ENCODE measurements around the gene SLC25A51. TPM values are rescaled to one million over a fixed set of nuclear protein-coding genes. Genes with fewer than 3 reads are reported as not detected.

The SLC25A51 gene
- total and polyA plus RNA-seq, 2 experiments from 2014 or later: 5.3 to 22.0 TPM

DNA sequence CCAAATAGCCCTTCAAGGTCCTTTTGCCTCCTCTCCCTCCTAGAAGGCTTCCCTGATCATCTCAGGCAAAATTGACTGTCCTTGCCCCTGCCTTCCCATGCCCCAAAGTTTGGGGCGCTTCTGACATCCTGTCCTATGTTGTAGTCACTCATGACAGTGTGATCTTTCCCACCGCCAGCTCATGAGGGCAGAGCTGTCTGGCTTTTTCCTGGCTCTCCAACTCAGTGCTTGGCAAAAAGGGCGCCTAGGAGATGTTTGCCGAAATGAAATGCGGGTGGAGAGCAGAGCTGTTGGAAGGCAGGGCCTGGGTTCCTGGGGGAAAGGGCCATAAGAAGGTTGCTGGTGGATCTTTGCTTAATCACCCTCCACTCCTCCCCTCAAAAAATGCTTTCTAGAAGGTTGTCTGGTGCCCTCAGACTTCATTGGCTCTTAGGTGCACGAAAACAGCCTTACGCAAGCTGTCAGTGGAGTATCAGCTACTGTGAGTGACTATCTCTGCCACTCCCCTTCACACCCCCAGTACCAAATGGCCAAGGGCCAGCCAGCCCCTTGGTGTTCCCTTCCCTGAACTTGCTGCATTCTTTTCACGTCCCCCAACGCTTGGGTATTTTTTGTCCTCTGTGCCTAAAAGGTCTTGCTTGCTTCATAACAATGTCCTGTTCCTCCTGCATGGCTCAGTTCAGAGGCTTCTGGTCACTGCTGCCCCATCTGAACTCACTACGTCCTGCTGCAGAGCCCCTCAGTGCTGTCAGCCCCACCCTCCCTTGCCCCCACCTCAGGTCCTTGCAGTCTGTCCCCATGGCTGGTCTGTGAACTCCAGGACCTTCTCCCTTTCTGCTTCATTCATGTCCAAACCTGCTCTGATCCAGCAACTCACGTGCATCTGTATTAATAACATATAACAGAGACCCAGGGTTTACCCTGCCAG is 2.6 kb upstream of the SLC25A51 start:
- no peak for DNase-seq (ENCODE audit: low spot score)
- H2AFZ ChIP-seq: no peak overlapping the region
- H3K79me2 ChIP-seq (replicated peaks; ENCODE audit: insufficient read depth): peaks cover 15% of the 10 kb centered on the region
- no peak for ATAC-seq
- no peak overlapping the region for H3K4me2 ChIP-seq
- Mint-ChIP-seq H3K27ac (no peak overlapping the region), H3K36me3 (ENCODE audit: low read depth) (no peaks in the 10 kb centered on the region), H3K4me3 (no peak overlapping the region; the same call in 2 of the 3 replicates), H3K4me1 (peaks cover 16% of the 10 kb centered on the region), H3K27me3 (ENCODE audit: insufficient read depth, low read depth, poor library complexity) (peaks cover 11% of the 10 kb centered on the region), H3K9me3 (no peaks in the 10 kb centered on the region)
- H3F3A ChIP-seq (replicated peaks; ENCODE audit: low read depth): peaks cover 8% of the 10 kb centered on the region
- H3K9me2 ChIP-seq (ENCODE audit: insufficient read depth): no peaks in the 10 kb centered on the region
- peaks cover 11% of the 10 kb centered on the region; the same call in 1 of the 2 replicates for H4K20me1 ChIP-seq (replicated peaks; ENCODE audit: insufficient read depth)
- H3K36me3 ChIP-seq (ENCODE audit: insufficient read depth): no peaks in the 10 kb centered on the region
- TF ChIP-seq EZH2 (IDR thresholded peaks at IDR 0.05; ENCODE audit: low read depth, unreplicated experiment) (no peak), CREB1 (CRISPR knock-in tag; IDR thresholded peaks at IDR 0.05; ENCODE audit: low read depth) (no peak), EZH2phosphoT487 (IDR thresholded peaks at IDR 0.05; ENCODE audit: unreplicated experiment) (no peak), STAT1 (IDR thresholded peaks at IDR 0.05; ENCODE audit: unreplicated experiment) (no peak), JUNB (IDR thresholded peaks at IDR 0.05; ENCODE audit: unreplicated experiment) (no peak), ZNF114 (CRISPR knock-in tag; IDR thresholded peaks at IDR 0.05) (no peak), POLR2AphosphoS5 (IDR thresholded peaks at IDR 0.05; ENCODE audit: low read depth) (no peak)
- TF ChIP-seq, protein P1, sequence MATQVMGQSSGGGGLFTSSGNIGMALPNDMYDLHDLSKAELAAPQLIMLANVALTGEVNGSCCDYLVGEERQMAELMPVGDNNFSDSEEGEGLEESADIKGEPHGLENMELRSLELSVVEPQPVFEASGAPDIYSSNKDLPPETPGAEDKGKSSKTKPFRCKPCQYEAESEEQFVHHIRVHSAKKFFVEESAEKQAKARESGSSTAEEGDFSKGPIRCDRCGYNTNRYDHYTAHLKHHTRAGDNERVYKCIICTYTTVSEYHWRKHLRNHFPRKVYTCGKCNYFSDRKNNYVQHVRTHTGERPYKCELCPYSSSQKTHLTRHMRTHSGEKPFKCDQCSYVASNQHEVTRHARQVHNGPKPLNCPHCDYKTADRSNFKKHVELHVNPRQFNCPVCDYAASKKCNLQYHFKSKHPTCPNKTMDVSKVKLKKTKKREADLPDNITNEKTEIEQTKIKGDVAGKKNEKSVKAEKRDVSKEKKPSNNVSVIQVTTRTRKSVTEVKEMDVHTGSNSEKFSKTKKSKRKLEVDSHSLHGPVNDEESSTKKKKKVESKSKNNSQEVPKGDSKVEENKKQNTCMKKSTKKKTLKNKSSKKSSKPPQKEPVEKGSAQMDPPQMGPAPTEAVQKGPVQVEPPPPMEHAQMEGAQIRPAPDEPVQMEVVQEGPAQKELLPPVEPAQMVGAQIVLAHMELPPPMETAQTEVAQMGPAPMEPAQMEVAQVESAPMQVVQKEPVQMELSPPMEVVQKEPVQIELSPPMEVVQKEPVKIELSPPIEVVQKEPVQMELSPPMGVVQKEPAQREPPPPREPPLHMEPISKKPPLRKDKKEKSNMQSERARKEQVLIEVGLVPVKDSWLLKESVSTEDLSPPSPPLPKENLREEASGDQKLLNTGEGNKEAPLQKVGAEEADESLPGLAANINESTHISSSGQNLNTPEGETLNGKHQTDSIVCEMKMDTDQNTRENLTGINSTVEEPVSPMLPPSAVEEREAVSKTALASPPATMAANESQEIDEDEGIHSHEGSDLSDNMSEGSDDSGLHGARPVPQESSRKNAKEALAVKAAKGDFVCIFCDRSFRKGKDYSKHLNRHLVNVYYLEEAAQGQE (IDR thresholded peaks at IDR 0.05; ENCODE audit: unreplicated experiment): no peak
- H3K4me1 ChIP-seq (ENCODE audit: insufficient read depth): peaks cover 22% of the 10 kb centered on the region
- no peak overlapping the region for H3K27ac ChIP-seq (ENCODE audit: low read depth)
- H3K27me3 ChIP-seq (ENCODE audit: insufficient read depth): peaks cover 16% of the 10 kb centered on the region; the same call in 1 of the 2 replicates
- H3K4me3 ChIP-seq: no peak overlapping the region

DNA sequence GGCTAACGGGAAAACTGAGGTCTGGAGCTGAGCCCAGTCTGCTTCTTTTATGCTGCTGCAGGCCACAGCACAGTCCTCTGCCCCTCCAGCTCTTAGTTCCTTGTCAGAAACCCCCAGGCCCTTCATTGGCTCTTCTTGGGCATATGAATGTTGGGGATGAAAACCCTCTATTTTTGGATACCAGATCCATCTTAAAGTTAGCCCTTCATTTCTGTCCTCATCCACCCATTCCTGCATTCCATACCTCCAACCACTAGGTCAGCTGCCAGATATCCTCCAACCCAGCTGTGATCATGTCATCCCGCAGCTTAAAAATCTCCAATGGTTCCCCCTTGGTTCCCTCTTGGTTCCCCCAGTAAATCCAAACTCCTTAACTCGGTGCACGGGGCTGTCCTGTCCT is 1.8 kb upstream of the SLC25A51 start:
- Histone ChIP-seq H3K9me2 (ENCODE audit: insufficient read depth) (no peaks in the 10 kb centered on the region), H3K4me2 (no peak overlapping the region; the same call in 1 of the 2 replicates), H3K36me3 (ENCODE audit: insufficient read depth) (no peaks in the 10 kb centered on the region), H3K27me3 (ENCODE audit: insufficient read depth) (peaks cover 16% of the 10 kb centered on the region; the same call in 1 of the 2 replicates), H3K27ac (ENCODE audit: low read depth) (no peak overlapping the region), H4K20me1 (replicated peaks; ENCODE audit: insufficient read depth) (peaks cover 11% of the 10 kb centered on the region; the same call in 1 of the 2 replicates), H3K79me2 (replicated peaks; ENCODE audit: insufficient read depth) (peaks cover 21% of the 10 kb centered on the region), H3K4me1 (ENCODE audit: insufficient read depth) (peaks cover 22% of the 10 kb centered on the region), H3F3A (replicated peaks; ENCODE audit: low read depth) (peaks cover 8% of the 10 kb centered on the region), H2AFZ (no peak overlapping the region), H3K4me3 (no peak overlapping the region)
- DNase-seq (ENCODE audit: low spot score) (no peak), ATAC-seq (no peak)
- Mint-ChIP-seq H3K9me3 (no peaks in the 10 kb centered on the region), H3K4me3 (no peak overlapping the region; the same call in 2 of the 3 replicates), H3K27ac (no peak overlapping the region), H3K27me3 (ENCODE audit: insufficient read depth, low read depth, poor library complexity) (peaks cover 11% of the 10 kb centered on the region), H3K4me1 (peaks cover 16% of the 10 kb centered on the region), H3K36me3 (ENCODE audit: low read depth) (no peaks in the 10 kb centered on the region)
- TF ChIP-seq, protein P2, sequence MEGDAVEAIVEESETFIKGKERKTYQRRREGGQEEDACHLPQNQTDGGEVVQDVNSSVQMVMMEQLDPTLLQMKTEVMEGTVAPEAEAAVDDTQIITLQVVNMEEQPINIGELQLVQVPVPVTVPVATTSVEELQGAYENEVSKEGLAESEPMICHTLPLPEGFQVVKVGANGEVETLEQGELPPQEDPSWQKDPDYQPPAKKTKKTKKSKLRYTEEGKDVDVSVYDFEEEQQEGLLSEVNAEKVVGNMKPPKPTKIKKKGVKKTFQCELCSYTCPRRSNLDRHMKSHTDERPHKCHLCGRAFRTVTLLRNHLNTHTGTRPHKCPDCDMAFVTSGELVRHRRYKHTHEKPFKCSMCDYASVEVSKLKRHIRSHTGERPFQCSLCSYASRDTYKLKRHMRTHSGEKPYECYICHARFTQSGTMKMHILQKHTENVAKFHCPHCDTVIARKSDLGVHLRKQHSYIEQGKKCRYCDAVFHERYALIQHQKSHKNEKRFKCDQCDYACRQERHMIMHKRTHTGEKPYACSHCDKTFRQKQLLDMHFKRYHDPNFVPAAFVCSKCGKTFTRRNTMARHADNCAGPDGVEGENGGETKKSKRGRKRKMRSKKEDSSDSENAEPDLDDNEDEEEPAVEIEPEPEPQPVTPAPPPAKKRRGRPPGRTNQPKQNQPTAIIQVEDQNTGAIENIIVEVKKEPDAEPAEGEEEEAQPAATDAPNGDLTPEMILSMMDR (conservative IDR thresholded peaks at IDR 0.05; ENCODE audit: low read depth in 2 of 2): no peak
- TF ChIP-seq JUNB (IDR thresholded peaks at IDR 0.05; ENCODE audit: unreplicated experiment) (no peak), ZNF114 (CRISPR knock-in tag; IDR thresholded peaks at IDR 0.05) (no peak), EZH2phosphoT487 (IDR thresholded peaks at IDR 0.05; ENCODE audit: unreplicated experiment) (no peak), STAT1 (IDR thresholded peaks at IDR 0.05; ENCODE audit: unreplicated experiment) (no peak), EZH2 (IDR thresholded peaks at IDR 0.05; ENCODE audit: low read depth, unreplicated experiment) (no peak), POLR2AphosphoS5 (IDR thresholded peaks at IDR 0.05; ENCODE audit: low read depth) (no peak), NANOG (IDR thresholded peaks at IDR 0.05; ENCODE audit: borderline replicate concordance) (no peak)
- TF ChIP-seq, protein P3, sequence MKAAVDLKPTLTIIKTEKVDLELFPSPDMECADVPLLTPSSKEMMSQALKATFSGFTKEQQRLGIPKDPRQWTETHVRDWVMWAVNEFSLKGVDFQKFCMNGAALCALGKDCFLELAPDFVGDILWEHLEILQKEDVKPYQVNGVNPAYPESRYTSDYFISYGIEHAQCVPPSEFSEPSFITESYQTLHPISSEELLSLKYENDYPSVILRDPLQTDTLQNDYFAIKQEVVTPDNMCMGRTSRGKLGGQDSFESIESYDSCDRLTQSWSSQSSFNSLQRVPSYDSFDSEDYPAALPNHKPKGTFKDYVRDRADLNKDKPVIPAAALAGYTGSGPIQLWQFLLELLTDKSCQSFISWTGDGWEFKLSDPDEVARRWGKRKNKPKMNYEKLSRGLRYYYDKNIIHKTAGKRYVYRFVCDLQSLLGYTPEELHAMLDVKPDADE (IDR thresholded peaks at IDR 0.05): no peak
- TF ChIP-seq, protein P1 (IDR thresholded peaks at IDR 0.05; ENCODE audit: unreplicated experiment): no peak

Data from GM23338 (cell line).